ENCODE data around the gene APOB. TPM values are rescaled to one million over a fixed set of nuclear protein-coding genes. Genes with fewer than 3 reads are reported as not detected.

Gene APOB
- total RNA-seq, 1 experiment from 2014 or later: 1.5 TPM

DNA sequence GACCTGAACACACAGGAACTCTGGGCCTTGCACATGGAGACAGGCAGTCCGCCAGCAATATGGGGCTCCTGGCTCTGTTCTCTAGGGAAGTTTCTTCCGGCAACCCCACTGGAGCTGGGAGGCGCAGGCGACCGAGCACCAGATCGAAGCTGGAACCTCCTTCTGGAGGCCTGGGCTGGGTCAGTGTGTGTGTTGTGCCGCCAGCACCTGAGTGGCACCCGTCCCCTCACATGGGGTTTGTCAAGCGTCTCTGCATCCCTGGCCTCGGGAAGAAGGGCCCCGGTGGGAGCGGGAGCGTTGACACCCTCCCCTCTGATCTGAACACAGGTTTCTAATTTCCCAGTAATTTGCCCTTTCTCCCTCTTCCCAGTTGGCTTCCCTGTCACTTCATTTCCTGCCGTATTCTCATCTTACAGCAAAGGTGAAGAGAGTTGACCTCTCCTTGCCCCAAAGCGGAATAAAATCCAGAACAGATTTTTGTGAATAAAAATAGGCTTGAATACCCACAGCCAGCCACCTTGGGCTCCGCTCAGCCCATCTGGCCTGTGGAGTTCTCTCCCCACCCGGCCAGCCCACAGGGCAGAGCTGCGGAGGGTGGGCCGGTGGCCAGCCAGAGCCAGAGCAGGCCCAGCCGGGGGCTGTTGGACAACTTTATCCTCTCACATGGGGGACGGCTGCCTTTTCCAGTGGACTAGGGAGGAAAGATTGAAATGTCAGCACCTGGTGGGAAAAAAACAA is 85.9 kb downstream of the APOB start:
- Mint-ChIP-seq H3K27me3 (ENCODE audit: low read depth) (no peaks in the 10 kb centered on the region; the same call in 1 of the 2 replicates), H3K36me3 (no peaks in the 10 kb centered on the region), H3K9me3 (no peaks in the 10 kb centered on the region), H3K4me3 (no peak overlapping the region), H3K27ac (no peak overlapping the region), H3K4me1 (no peaks in the 10 kb centered on the region)
- ChIA-PET CTCF (interaction anchor here (0.6 to 2.4 kb wide), 4 partner anchors 13 to 296 kb away, joined by 3 to 8 read pairs (median 4); no protein-coding TSS in a partner anchor), POLR2A (interaction anchor here (1.1 kb wide), 1 partner anchor 66 kb away, joined by 3 read pairs; no protein-coding TSS in a partner anchor)
- TF ChIP-seq, protein P1, sequence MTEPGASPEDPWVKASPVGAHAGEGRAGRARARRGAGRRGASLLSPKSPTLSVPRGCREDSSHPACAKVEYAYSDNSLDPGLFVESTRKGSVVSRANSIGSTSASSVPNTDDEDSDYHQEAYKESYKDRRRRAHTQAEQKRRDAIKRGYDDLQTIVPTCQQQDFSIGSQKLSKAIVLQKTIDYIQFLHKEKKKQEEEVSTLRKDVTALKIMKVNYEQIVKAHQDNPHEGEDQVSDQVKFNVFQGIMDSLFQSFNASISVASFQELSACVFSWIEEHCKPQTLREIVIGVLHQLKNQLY (CRISPR knock-in tag; IDR thresholded peaks at IDR 0.05): no peak
- TF ChIP-seq CBFB (CRISPR knock-in tag; IDR thresholded peaks at IDR 0.05; ENCODE audit: low read depth) (no peak), AFF4 (CRISPR knock-in tag; IDR thresholded peaks at IDR 0.05; ENCODE audit: borderline replicate concordance) (no peak), ATF3 (CRISPR knock-in tag; conservative IDR thresholded peaks at IDR 0.05) (no peak), PRRX2 (CRISPR knock-in tag; IDR thresholded peaks at IDR 0.05) (no peak), ZNF532 (CRISPR knock-in tag; IDR thresholded peaks at IDR 0.05; ENCODE audit: borderline replicate concordance) (no peak), JAZF1 (CRISPR knock-in tag; IDR thresholded peaks at IDR 0.05) (no peak), JUN (CRISPR knock-in tag; IDR thresholded peaks at IDR 0.05) (no peak), CREB1 (CRISPR knock-in tag; IDR thresholded peaks at IDR 0.05) (no peak)
- DNase-seq (ENCODE audit: low spot score) (no peak), ATAC-seq (no peak)

DNA sequence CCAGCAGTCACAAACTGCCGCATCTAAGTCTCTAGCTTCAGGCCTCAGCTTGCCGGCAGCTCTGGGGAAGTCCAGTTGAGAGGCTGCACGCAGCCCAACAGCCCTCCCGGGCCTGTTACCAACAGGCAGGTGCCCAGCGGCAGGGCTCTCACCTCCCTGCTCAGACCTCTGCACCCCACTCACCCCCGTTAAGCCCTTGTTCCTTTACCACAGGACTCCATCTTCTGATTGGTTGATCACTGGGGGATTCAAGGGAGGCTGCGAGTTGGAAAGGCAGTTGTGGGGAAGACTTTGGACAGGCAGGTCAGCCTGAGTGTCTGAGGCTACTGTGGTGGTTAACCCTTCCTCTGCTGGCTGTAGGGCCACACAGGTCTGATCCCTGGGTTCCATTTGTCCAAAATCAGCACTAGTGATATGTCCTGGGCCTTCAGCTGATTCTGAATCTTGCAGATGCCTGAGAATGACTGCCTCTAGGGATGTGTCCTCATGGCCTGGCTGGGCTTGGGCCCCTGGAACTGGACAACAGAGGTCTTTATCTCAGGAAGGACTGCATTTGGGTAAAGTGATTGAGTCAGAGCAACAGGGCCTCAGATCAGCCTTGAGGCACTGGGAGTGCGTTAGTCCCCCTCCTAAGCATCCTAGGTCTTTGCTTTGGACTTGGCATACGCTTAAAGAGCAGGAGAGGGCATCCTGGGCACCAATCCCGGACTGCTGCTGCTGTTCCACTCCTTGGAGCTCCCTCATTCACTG is 88.4 kb downstream of the APOB start:
- no peaks in the 10 kb centered on the region for H3K4me1 Mint-ChIP-seq
- ChIA-PET POLR2A (no interaction called here), CTCF (interaction anchor here (1.3 kb wide), 1 partner anchor 294 kb away, joined by 3 read pairs; no protein-coding TSS in a partner anchor)
- ATAC-seq: no peak
- H3K9me3 Mint-ChIP-seq: no peaks in the 10 kb centered on the region
- no peaks in the 10 kb centered on the region for H3K36me3 Mint-ChIP-seq
- H3K4me3 Mint-ChIP-seq: no peak overlapping the region
- DNase-seq (ENCODE audit: low spot score): no peak
- H3K27ac Mint-ChIP-seq: no peak overlapping the region
- H3K27me3 Mint-ChIP-seq (ENCODE audit: low read depth): no peaks in the 10 kb centered on the region; the same call in 1 of the 2 replicates
- no peak for TF ChIP-seq IRF2 (CRISPR knock-in tag; IDR thresholded peaks at IDR 0.05; ENCODE audit: borderline replicate concordance, low read depth)
- no peak for TF ChIP-seq FOXP1 (CRISPR knock-in tag; IDR thresholded peaks at IDR 0.05; ENCODE audit: borderline replicate concordance)
- TF ChIP-seq, protein P2, sequence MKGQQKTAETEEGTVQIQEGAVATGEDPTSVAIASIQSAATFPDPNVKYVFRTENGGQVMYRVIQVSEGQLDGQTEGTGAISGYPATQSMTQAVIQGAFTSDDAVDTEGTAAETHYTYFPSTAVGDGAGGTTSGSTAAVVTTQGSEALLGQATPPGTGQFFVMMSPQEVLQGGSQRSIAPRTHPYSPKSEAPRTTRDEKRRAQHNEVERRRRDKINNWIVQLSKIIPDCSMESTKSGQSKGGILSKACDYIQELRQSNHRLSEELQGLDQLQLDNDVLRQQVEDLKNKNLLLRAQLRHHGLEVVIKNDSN (CRISPR knock-in tag; IDR thresholded peaks at IDR 0.05): no peak
- TF ChIP-seq EMX1 (CRISPR knock-in tag; IDR thresholded peaks at IDR 0.05): no peak
- TF ChIP-seq NR3C1 (CRISPR knock-in tag; conservative IDR thresholded peaks at IDR 0.05; ENCODE audit: low read depth): no peak
- TF ChIP-seq, protein P3, sequence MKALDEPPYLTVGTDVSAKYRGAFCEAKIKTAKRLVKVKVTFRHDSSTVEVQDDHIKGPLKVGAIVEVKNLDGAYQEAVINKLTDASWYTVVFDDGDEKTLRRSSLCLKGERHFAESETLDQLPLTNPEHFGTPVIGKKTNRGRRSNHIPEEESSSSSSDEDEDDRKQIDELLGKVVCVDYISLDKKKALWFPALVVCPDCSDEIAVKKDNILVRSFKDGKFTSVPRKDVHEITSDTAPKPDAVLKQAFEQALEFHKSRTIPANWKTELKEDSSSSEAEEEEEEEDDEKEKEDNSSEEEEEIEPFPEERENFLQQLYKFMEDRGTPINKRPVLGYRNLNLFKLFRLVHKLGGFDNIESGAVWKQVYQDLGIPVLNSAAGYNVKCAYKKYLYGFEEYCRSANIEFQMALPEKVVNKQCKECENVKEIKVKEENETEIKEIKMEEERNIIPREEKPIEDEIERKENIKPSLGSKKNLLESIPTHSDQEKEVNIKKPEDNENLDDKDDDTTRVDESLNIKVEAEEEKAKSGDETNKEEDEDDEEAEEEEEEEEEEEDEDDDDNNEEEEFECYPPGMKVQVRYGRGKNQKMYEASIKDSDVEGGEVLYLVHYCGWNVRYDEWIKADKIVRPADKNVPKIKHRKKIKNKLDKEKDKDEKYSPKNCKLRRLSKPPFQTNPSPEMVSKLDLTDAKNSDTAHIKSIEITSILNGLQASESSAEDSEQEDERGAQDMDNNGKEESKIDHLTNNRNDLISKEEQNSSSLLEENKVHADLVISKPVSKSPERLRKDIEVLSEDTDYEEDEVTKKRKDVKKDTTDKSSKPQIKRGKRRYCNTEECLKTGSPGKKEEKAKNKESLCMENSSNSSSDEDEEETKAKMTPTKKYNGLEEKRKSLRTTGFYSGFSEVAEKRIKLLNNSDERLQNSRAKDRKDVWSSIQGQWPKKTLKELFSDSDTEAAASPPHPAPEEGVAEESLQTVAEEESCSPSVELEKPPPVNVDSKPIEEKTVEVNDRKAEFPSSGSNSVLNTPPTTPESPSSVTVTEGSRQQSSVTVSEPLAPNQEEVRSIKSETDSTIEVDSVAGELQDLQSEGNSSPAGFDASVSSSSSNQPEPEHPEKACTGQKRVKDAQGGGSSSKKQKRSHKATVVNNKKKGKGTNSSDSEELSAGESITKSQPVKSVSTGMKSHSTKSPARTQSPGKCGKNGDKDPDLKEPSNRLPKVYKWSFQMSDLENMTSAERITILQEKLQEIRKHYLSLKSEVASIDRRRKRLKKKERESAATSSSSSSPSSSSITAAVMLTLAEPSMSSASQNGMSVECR (CRISPR knock-in tag; IDR thresholded peaks at IDR 0.05; ENCODE audit: borderline replicate concordance): no peak
- TF ChIP-seq ELF4 (CRISPR knock-in tag; IDR thresholded peaks at IDR 0.05; ENCODE audit: low read depth): no peak
- no peak for TF ChIP-seq ZNF219 (CRISPR knock-in tag; IDR thresholded peaks at IDR 0.05; ENCODE audit: borderline replicate concordance)
